ENCODE measurements around the gene DDIT4L. TPM values are rescaled to one million over a fixed set of nuclear protein-coding genes. Genes with fewer than 3 reads are reported as not detected.

The DDIT4L gene
- total and polyA plus RNA-seq, 12 donors: 0.14 to 2.1 (median 0.54) TPM

- TF ChIP-seq CTCF (IDR thresholded peaks at IDR 0.05): no peak
- Histone ChIP-seq H3K4me3 (no peak overlapping the region), H3K4me1 (peaks cover 0 to 15% (median 0%) of the 10 kb centered on the region in 9 donors), H3K9me3 (peaks cover 0 to 23% (median 10%) of the 10 kb centered on the region in 11 donors), H3K27ac (no peak overlapping the region), H3K27me3 (no peaks in the 10 kb centered on the region), H3K36me3 (no peaks in the 10 kb centered on the region)
- no peak for DNase-seq
- ATAC-seq: no peak
- 71 to 78% methylated on average over 1 of the region's 1 CpG for WGBS, 2 donors
- intact Hi-C loops (cut with DNase I): loop anchor here in 1 of 10 donors (10.0 kb wide), 1 partner anchor 51 kb away; no protein-coding TSS in a partner anchor
Observed at GRCh38 chr4:100165809-100166208, 24.5 kb downstream of the DDIT4L start.

GRCh38 chr4:100164808-100165760 is 25.2 kb downstream of the DDIT4L start:
- H3K27ac ChIP-seq: no peak overlapping the region
- no peaks in the 10 kb centered on the region for H3K36me3 ChIP-seq
- DNase-seq: no peak
- intact Hi-C loops (cut with DNase I): loop anchor here in 1 of 10 donors (10.0 kb wide), 1 partner anchor 50 kb away; no protein-coding TSS in a partner anchor
- H3K4me1 ChIP-seq: peaks cover 0 to 15% (median 0%) of the 10 kb centered on the region in 9 donors
- no peaks in the 10 kb centered on the region for H3K27me3 ChIP-seq
- 57 to 58% methylated on average over 6 of the region's 6 CpGs for WGBS, 2 donors
- no peak for TF ChIP-seq CTCF (IDR thresholded peaks at IDR 0.05)
- H3K4me3 ChIP-seq: no peak overlapping the region
- ATAC-seq: no peak
- peaks cover 0 to 26% (median 10%) of the 10 kb centered on the region in 11 donors for H3K9me3 ChIP-seq

- no peaks in the 10 kb centered on the region for H3K4me1 ChIP-seq
- no peak for ATAC-seq
- H3K36me3 ChIP-seq: no peaks in the 10 kb centered on the region
- H3K9me3 ChIP-seq: peaks cover 0 to 26% (median 10%) of the 10 kb centered on the region in 11 donors
- WGBS, 2 donors: 78 to 79% methylated on average over 3 of the region's 3 CpGs
- no peak overlapping the region for H3K4me3 ChIP-seq
- no peak for TF ChIP-seq CTCF (IDR thresholded peaks at IDR 0.05)
- no peak for DNase-seq
- H3K27me3 ChIP-seq: no peaks in the 10 kb centered on the region
- intact Hi-C loops (cut with DNase I): loop anchor here in 1 of 10 donors (10.0 kb wide), 1 partner anchor 47 kb away; no protein-coding TSS in a partner anchor
- H3K27ac ChIP-seq: no peak overlapping the region
Observed at GRCh38 chr4:100162027-100162685, 28.1 kb downstream of the DDIT4L start.

- intact Hi-C loops (cut with DNase I): no loop called here
- Histone ChIP-seq H3K27me3 (no peaks in the 10 kb centered on the region), H3K36me3 (no peaks in the 10 kb centered on the region), H3K4me3 (no peak overlapping the region), H3K4me1 (no peaks in the 10 kb centered on the region), H3K27ac (no peak overlapping the region), H3K9me3 (peaks cover 0 to 2% (median 0%) of the 10 kb centered on the region in 11 donors)
- WGBS, 2 donors: 92 to 96% methylated on average over 6 of the region's 6 CpGs
- no peak for TF ChIP-seq CTCF (IDR thresholded peaks at IDR 0.05)
- ATAC-seq (no peak), DNase-seq (no peak)
Observed at GRCh38 chr4:100149190-100149589, 41.1 kb downstream of the DDIT4L start.
